HS-27A (cell line): ENCODE measurements around the gene FAT1.
"Not testable (repeated sequence)": the region's sequence is repeated elsewhere in the genome, so short reads cannot be mapped to it uniquely, and the experiment has no call there.

Experiments used
- DNase-seq: peaks from one replicate; pipeline ENCODE4 v3.0.0-alpha.2; 2012; ENCODE audit warnings: low read depth, missing footprints

Gene FAT1

GRCh38 chr4:186723292-186724057, at the start of gene FAT1:
Gene FAT1, minus strand, starts transcription at chr4:186723856. Its CDS starts 14,029 bp downstream, at chr4:186709827.
- DNase-seq = no peak

- no peak for DNase-seq
Measured at GRCh38 chr4:186772936-186773487, 49.4 kb upstream of the FAT1 start.

- no peak for DNase-seq
Measured at GRCh38 chr4:186771624-186772023, 48.0 kb upstream of the FAT1 start.

GRCh38 chr4:186770481-186771175, 47.0 kb upstream of the FAT1 start:
- no peak for DNase-seq

- DNase-seq = no peak
Measured at GRCh38 chr4:186767794-186768193, 44.1 kb upstream of the FAT1 start.

GRCh38 chr4:186765673-186766546, 42.3 kb upstream of the FAT1 start:
- DNase-seq = no peak

GRCh38 chr4:186765138-186765537, 41.5 kb upstream of the FAT1 start:
- DNase-seq = no peak

GRCh38 chr4:186764457-186764856, 40.8 kb upstream of the FAT1 start:
- DNase-seq = no peak

GRCh38 chr4:186762865-186763264, 39.2 kb upstream of the FAT1 start:
- no peak for DNase-seq

GRCh38 chr4:186762361-186762760, 38.7 kb upstream of the FAT1 start:
- no peak for DNase-seq

GRCh38 chr4:186761956-186762355, 38.3 kb upstream of the FAT1 start:
- DNase-seq = not testable (repeated sequence)

GRCh38 chr4:186761393-186761792, 37.7 kb upstream of the FAT1 start:
- no peak for DNase-seq

GRCh38 chr4:186760576-186760975, 36.9 kb upstream of the FAT1 start:
- DNase-seq = no peak

- DNase-seq = no peak
Measured at GRCh38 chr4:186759990-186760389, 36.3 kb upstream of the FAT1 start.

- DNase-seq = no peak
Measured at GRCh38 chr4:186758929-186759682, 35.5 kb upstream of the FAT1 start.

GRCh38 chr4:186757696-186758355, 34.2 kb upstream of the FAT1 start:
- no peak for DNase-seq

GRCh38 chr4:186756550-186756949, 32.9 kb upstream of the FAT1 start:
- DNase-seq = not testable (repeated sequence)

- no peak for DNase-seq
Measured at GRCh38 chr4:186755550-186756519, 32.2 kb upstream of the FAT1 start.

GRCh38 chr4:186754976-186755375, 31.3 kb upstream of the FAT1 start:
- DNase-seq = no peak

- no peak for DNase-seq
Measured at GRCh38 chr4:186752325-186752724, 28.7 kb upstream of the FAT1 start.
